ENCODE measurements around the gene DLEU7. TPM values are rescaled to one million over a fixed set of nuclear protein-coding genes. Genes with fewer than 3 reads are reported as not detected.

DLEU7 gene
- total and polyA plus RNA-seq, 2 of the 8 experiments (the other 6 are each of a cell fraction or from before 2014, with no cell fraction given), result 4.9 to 5.2 TPM

DNA sequence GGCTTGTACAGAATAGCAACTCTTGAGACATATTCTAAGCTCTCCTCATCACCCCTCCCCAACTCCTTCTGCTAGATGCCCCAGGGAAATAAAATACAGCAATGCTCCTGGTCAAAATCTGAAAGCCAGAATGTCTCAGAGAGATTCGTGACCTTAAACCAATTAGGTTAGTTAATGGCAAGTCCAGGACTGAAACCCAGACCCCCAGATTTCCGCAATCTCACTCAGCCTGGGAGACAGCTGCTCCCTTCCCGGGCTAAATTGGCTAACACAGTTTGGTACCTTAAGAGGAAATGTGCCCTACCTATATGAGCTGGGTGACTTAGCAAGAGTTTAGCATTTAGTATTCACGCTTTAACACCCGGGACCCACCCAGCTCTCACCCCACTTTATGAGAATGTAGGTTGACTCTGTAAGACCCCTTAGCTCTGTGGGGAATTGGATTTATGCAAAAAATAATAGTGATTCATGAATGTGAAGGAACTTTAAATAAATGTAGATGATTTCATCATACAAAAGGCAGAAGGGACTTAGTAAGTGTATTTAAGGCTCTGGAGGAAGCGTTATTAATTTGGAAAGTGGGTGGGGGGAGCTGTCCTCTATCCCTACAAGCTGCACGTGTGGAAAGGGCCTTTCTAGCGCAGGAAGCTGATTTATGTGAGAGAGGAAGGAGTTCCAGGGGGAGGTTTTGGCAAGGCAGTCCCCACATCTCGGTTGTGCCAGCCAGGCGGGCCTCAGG lies 1.1 kb downstream of the DLEU7 start (continued):
- TF ChIP-seq CBX5 (IDR thresholded peaks at IDR 0.05; ENCODE audit: low read depth, low read length) (no peak), SAP30 (IDR thresholded peaks at IDR 0.05; ENCODE audit: insufficient read depth, insufficient replicate concordance, low read length) (no peak), GABPA (IDR thresholded peaks at IDR 0.05; ENCODE audit: borderline replicate concordance, insufficient read depth, low read length) (no peak), TEAD4 (IDR thresholded peaks at IDR 0.05; ENCODE audit: low read depth, low read length) (no peak), SIRT6 (IDR thresholded peaks at IDR 0.05; ENCODE audit: low read length) (no peak), ZNF274 (IDR thresholded peaks at IDR 0.05; ENCODE audit: borderline replicate concordance, extremely low read depth, low read length) (no peak)

Measured in H1 (cell line).